Measurements from ENCODE around the gene TMEM253.

TMEM253 gene

DNA sequence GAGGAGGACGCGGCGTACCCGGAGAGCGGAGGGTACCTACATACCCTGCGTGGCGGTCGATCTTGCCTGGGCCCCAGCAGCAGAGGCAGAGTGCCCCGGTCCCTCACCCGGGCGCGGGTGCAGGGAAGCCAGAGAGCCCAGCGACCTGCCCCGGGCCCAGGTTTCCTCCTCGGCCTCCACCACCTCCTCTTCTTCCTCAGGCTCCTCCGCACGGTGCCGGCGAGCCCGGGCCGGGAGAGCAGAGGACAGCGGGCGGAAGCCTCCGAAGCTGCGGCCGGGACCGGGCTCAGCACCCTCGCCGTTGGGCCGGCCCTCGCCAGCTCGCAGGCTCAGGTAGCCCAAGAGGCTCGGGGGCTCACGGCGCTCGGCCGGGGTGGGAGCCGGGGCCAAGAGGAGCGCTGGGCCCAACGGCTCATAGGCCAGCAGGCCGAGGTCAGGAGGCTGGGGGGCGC is 9.0 kb upstream of the TMEM253 start:
- ChIA-PET POLR2A (interaction anchor here (0.6 to 3.2 kb wide), 6 partner anchors 12 to 289 kb away, joined by 3 to 27 read pairs (median 8); partner anchors contain the start of gene ARHGEF40), CTCF (interaction anchor here (0.6 to 6.8 kb wide), 13 partner anchors 8 to 92 kb away, joined by 3 to 68 read pairs (median 6); partner anchors contain the start of genes RNASE8 and TMEM253)
- no peak for DNase-seq (ENCODE audit: extremely low spot score)
- TF ChIP-seq ELF4 (IDR thresholded peaks at IDR 0.05) (no peak), LEF1 (IDR thresholded peaks at IDR 0.05; ENCODE audit: borderline replicate concordance) (no peak), FOXM1 (IDR thresholded peaks at IDR 0.05; ENCODE audit: borderline replicate concordance) (no peak), FOXA1 (IDR thresholded peaks at IDR 0.05) (no peak), SP1 (IDR thresholded peaks at IDR 0.05) (no peak), TARDBP (IDR thresholded peaks at IDR 0.05) (no peak), BHLHE40 (IDR thresholded peaks at IDR 0.05; ENCODE audit: borderline replicate concordance) (no peak)

DNA sequence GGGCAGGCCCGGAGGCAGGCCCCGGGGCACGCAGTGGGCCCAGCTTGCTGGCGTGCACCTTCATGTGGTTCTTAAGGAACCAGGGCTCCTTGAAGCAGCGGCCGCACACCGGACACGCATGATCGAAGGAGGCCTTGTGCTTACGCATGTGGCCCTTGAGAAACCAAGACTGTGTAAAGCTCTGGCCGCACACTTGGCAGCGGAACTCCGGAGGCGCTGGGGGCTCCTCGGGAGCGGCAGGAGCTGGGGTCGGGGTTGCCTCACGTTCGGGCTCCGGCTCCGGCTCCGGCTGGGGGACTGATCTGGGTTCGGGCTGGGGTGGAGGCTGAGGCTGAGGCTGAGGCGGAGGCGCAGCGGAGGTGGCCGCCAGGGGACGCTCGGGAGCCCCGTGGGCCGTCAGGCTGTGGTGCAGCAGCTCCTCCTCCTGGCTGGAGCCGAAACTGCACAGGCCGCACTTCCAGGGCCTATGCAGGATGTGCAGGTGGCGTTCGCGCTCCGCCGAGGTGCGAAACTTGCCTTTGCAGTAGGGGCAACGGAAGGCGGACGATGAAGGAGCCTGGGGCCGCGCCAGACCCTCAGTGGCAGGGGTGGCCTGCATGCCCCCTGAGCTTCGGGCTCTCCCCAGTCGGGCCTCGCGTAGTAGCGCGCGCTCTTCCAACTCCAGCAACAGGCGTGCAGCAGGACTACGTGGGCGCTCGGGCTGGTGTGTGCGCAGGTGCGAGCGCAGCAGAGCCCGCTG is 8.4 kb upstream of the TMEM253 start:
- CTCF ChIA-PET: interaction anchor here (0.6 to 6.8 kb wide), 15 partner anchors 9 to 109 kb away, joined by 3 to 68 read pairs (median 6); partner anchors contain the start of genes RNASE8 and TMEM253
- DNase-seq (ENCODE audit: extremely low spot score): peak; percentile 88
- POLR2A ChIA-PET: interaction anchor here (0.6 to 3.2 kb wide), 7 partner anchors 9 to 288 kb away, joined by 3 to 27 read pairs (median 7); partner anchors contain the start of genes ARHGEF40 and TMEM253
- TF ChIP-seq ARNT (IDR thresholded peaks at IDR 0.05) (0 out of 2 replicates have a peak, but pooled peaks have one; percentile 41), FOXA1 (IDR thresholded peaks at IDR 0.05) (no peak), L3MBTL2 (conservative IDR thresholded peaks at IDR 0.05) (peak; percentile 46)

DNA sequence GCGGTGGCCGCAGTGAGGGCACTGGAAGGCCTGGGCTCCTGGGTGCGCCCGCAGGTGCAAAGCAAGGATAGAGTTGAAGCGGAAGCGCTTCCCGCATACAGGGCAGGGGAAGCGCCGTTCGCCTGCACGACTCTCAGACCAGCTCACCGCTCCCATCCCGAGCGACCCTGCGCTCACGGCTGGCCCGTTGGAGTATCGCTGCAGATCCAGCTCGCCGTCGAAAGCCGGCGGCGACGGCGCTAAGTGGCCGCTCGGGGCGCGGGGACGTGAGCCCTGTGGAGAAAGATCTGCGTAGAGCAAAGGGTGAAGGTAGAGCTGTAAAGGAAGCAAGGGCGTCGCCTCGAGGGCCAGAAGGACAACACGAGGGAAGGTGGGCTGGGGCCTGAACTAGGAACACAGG is 7.8 kb upstream of the TMEM253 start:
- POLR2A ChIA-PET: interaction anchor here (0.6 to 3.2 kb wide), 6 partner anchors 8 to 78 kb away, joined by 3 to 27 read pairs (median 8); partner anchors contain the start of genes ARHGEF40 and TMEM253
- no peak for DNase-seq (ENCODE audit: extremely low spot score)
- TF ChIP-seq SUZ12 (IDR thresholded peaks at IDR 0.05) (no peak), ARNT (IDR thresholded peaks at IDR 0.05) (no peak), TARDBP (IDR thresholded peaks at IDR 0.05) (no peak), FOXK2 (IDR thresholded peaks at IDR 0.05) (no peak), SP1 (IDR thresholded peaks at IDR 0.05) (no peak)
- CTCF ChIA-PET: interaction anchor here (0.6 to 6.8 kb wide), 15 partner anchors 8 to 122 kb away, joined by 3 to 68 read pairs (median 6); partner anchors contain the start of gene TMEM253

DNA sequence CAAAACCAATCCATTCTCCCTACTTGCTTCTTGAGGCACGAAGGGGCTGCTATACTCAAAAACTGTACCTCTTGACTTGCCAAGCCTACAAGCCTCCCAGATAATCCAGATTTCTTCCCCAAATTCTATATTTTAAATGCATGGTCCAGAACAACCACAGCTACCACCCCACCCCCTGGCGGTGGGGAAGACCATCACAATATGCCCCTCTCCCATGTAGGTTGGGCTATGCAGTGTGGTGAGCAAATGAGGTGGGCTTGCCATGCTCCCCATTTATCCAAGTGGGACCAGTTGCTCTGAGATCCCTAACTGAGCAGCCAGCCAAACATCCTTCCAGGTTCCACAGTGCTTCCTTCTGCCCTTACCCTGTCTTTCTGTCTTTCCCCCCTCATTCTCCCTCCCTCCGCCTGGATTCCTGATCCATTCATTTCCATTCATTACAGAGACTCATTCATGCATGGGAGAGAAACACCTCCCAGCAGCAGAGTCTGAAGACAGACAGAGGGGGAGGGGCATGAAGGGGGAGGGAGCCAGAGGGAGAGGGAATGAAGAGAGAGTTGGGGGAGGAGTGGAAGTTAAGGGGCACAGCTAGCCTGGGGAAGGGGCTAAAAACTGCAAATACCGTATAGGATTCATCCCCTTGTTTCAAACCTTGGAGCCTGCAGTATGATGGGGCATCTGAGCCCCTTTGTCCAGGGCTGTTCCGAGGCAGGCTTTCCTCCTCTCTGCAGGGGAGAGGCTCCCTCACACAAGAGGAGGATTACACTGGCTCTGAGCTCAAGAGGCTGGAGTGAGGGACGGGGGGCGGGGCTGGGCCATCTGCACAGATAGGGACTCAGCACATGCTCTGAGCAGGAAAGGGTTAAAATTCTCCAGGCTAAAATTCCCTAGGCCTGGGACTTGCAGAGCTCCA is 6.8 kb upstream of the TMEM253 start:
- TF ChIP-seq ZNF384 (IDR thresholded peaks at IDR 0.05) (no peak), ELF4 (IDR thresholded peaks at IDR 0.05) (no peak), LEF1 (IDR thresholded peaks at IDR 0.05; ENCODE audit: borderline replicate concordance) (no peak), CTBP1 (IDR thresholded peaks at IDR 0.05; ENCODE audit: borderline replicate concordance) (no peak), NFRKB (IDR thresholded peaks at IDR 0.05) (no peak), FOXM1 (IDR thresholded peaks at IDR 0.05; ENCODE audit: borderline replicate concordance) (no peak), BHLHE40 (IDR thresholded peaks at IDR 0.05; ENCODE audit: borderline replicate concordance) (no peak), HDGF (IDR thresholded peaks at IDR 0.05; ENCODE audit: borderline replicate concordance) (no peak), SUZ12 (IDR thresholded peaks at IDR 0.05) (no peak), ARNT (IDR thresholded peaks at IDR 0.05) (no peak), SP1 (IDR thresholded peaks at IDR 0.05) (no peak), TARDBP (IDR thresholded peaks at IDR 0.05) (no peak), L3MBTL2 (conservative IDR thresholded peaks at IDR 0.05) (no peak), FOXK2 (IDR thresholded peaks at IDR 0.05) (no peak), FOXA1 (IDR thresholded peaks at IDR 0.05) (no peak)
- TF ChIP-seq, protein P1, sequence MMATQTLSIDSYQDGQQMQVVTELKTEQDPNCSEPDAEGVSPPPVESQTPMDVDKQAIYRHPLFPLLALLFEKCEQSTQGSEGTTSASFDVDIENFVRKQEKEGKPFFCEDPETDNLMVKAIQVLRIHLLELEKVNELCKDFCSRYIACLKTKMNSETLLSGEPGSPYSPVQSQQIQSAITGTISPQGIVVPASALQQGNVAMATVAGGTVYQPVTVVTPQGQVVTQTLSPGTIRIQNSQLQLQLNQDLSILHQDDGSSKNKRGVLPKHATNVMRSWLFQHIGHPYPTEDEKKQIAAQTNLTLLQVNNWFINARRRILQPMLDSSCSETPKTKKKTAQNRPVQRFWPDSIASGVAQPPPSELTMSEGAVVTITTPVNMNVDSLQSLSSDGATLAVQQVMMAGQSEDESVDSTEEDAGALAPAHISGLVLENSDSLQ (IDR thresholded peaks at IDR 0.05): no peak
- DNase-seq (ENCODE audit: extremely low spot score): no peak
- POLR2A ChIA-PET: interaction anchor here (0.7 to 3.3 kb wide), 7 partner anchors 10 to 79 kb away, joined by 3 to 32 read pairs (median 5); partner anchors contain the start of gene ARHGEF40
- CTCF ChIA-PET: interaction anchor here (0.8 to 6.8 kb wide), 12 partner anchors 7 to 123 kb away, joined by 3 to 68 read pairs (median 5); partner anchors contain the start of gene TMEM253

DNA sequence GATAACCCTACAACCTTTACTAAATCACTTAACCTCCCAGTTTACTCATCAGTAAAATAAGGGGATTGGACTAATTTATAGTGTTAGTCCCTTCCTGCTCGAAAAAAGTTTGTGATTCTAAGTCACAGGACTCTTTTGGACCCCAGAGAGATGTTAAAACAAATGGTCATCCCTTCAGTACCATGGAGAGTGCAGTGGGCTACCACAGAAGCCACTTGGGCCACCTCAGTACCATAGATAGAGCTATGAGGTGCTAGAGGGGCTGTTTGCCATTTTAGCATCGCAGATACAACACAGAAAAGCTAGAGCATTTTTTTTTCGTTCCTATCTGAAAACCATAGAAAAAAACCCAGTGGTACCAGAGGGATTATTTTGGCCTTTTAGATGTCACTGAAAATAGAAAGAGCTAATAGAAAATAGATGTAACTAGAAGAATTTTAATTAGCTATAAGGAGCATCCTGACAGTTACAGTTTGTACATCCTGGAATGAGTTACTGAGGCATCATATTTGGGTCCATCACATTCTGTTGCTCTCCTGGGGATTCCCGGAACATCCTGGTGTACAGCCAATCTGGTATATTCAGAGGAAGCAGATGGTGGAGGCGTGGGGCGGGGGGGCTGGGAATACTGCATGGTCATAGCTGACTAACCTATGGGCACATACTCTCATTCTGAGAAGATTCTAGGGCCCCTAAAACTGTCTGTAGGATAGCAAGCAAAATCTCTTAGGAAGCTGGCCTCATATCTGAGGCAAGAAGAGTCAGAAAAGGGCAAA is 5.2 kb upstream of the TMEM253 start:
- ChIA-PET CTCF (interaction anchor here (0.7 to 6.8 kb wide), 8 partner anchors 9 to 108 kb away, joined by 3 to 68 read pairs (median 5); partner anchors contain the start of gene ARHGEF40), POLR2A (interaction anchor here (0.8 to 3.7 kb wide), 3 partner anchors 8 to 28 kb away, joined by 3 to 33 read pairs (median 32); partner anchors contain the start of gene ARHGEF40)
- TF ChIP-seq FOXM1 (IDR thresholded peaks at IDR 0.05; ENCODE audit: borderline replicate concordance) (no peak), ARNT (IDR thresholded peaks at IDR 0.05) (no peak), SUZ12 (IDR thresholded peaks at IDR 0.05) (no peak), FOXA1 (IDR thresholded peaks at IDR 0.05) (no peak), L3MBTL2 (conservative IDR thresholded peaks at IDR 0.05) (no peak), ELF4 (IDR thresholded peaks at IDR 0.05) (no peak), NFRKB (IDR thresholded peaks at IDR 0.05) (no peak), CTBP1 (IDR thresholded peaks at IDR 0.05; ENCODE audit: borderline replicate concordance) (no peak), TARDBP (IDR thresholded peaks at IDR 0.05) (no peak), LEF1 (IDR thresholded peaks at IDR 0.05; ENCODE audit: borderline replicate concordance) (no peak), FOXK2 (IDR thresholded peaks at IDR 0.05) (no peak), HDGF (IDR thresholded peaks at IDR 0.05; ENCODE audit: borderline replicate concordance) (no peak), ZNF384 (IDR thresholded peaks at IDR 0.05) (no peak), SP1 (IDR thresholded peaks at IDR 0.05) (no peak), BHLHE40 (IDR thresholded peaks at IDR 0.05; ENCODE audit: borderline replicate concordance) (no peak)
- TF ChIP-seq, protein P1 (IDR thresholded peaks at IDR 0.05): no peak
- DNase-seq (ENCODE audit: extremely low spot score): no peak

Data from HEK293T (cell line).